GM10847 (cell line): Measurements from ENCODE around the gene TMSB15C.

Experiments used
- POLR2A ChIP-seq: IDR thresholded peaks from 2 replicates; pipeline ENCODE4 v1.6.1; 2011; ENCODE audit not compliant: insufficient read length; ENCODE audit errors: extremely low read depth

The TMSB15C gene

DNA sequence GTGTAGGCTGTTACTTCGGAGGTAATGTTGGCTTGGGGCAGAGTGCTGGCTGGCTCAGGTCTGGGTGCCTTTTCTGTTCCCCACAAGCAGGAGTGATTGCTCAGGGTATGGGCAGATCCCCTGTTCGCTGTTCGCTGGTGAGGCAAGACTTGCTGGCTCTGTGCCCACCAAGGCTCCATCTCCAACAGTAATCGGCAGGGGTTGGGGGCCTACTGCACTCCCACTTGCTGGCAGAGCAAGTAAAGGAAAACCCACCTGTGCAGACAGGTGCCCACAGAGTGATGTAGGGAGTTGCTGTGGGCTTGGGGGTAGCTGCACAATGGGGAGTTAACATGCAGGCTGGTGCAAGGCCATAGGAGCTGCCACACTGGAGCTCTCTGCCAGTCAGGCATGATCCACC is 8.0 kb upstream of the TMSB15C start:
- TF ChIP-seq POLR2A, result no peak

DNA sequence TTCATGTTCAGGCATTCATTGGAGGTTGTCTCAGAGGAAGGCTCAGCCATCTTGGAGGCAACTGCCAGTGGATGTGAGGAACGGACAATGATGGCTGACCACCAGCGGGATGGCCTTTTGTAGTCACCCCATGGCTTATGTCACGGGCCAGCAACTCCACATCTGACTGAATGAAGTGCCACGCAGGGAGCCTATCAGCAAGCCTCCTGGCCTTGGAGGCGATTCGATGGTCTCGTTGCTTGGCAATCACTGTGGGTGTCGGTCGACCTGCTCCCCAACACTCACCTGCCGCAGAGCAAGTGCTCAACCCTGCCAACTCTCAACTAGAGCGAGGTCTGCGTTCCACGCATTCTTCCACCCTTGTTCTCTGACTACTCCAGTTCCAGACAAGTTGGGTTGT is 28.9 kb downstream of the TMSB15C start:
- TF ChIP-seq POLR2A, result no peak

DNA sequence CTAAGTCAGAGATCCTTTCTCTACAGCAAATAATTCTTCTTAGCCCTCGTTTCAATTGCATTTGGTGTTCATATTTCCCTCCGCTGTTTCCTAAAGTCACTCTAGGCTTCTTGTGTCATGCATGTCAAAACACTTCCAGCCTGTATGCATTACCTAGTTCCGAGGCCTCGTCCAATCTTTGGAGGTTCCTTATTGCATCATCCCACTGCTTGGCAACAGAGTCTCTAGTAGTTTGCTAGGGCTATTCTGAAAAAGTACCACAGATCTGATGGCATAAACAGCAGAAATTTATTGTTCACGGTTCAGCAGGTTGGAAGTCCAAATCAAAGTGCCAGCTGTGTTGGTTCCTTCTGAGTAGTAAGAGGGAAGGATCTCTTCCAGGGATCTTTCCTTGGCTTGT is 30.4 kb downstream of the TMSB15C start:
- TF ChIP-seq POLR2A, result no peak

DNA sequence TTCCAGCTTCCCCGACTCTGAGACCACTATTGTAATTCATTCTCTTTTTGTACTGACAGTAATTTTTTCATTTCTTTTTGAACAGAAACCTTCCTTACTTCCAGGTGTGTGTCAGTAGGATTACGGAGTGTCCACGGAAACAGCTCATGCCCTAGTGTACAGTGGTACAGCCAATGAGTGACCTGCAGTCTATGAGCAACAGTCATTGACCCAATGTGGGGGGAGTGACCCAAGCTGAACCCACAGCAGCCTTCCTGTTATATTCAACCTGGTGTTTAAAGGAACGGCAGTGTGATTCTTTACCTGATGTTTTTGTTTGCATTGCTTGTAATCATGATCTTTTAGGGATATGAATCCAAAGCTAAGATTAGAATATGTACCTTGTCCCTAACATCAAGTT is 35.0 kb downstream of the TMSB15C start:
- no peak for TF ChIP-seq POLR2A

DNA sequence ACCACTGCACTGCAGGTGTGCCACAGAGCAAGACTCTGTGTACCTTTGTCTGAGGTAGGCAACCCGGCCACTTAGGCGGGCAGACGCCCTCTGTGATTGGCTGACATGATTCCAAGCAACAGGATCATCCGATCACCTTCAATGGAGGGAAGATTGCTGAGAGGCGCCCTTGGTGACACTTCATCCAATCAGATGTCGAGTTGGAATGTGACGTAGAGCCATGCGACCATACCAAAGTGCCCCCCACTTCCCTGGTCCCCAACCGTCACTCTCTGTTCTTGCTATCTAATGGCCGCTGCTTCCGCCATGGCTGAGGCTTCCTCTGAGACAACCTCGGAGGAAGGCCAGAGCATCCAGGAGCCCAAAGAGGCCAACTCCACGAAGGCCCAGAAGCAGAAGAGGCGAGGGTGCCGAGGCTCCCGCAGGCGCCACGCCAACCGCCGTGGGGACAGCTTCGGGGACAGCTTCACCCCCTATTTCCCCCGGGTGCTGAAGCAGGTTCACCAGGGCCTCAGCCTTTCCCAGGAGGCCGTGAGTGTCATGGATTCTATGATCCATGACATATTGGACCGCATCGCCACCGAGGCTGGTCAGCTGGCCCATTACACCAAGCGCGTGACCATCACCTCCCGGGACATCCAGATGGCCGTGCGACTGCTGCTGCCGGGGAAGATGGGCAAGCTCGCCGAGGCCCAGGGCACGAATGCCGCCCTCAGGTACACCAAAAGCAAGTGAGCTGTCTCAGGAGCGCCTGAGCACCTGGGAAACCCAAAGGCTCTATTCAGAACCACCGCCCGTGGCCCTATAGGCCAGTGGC is 36.1 kb downstream of the TMSB15C start, which contains the start of gene H2BW2:
H2BW2 (plus strand) TSS at position 268 of the 817 bp plus-strand sequence; CDS start at position 307, 39 bp downstream.
- no peak for TF ChIP-seq POLR2A
